OCI-LY7 (cell line): Measurements from ENCODE around the gene TMEM132E.

ENCODE experiments used
- CTCF ChIP-seq: fragments of 200-600 bp; sonication (generic); conservative IDR thresholded peaks from 2 replicates; pipeline ENCODE4 v1.5.1; 2014; ENCODE audit warnings: mild to moderate bottlenecking, antibody characterized with exemption, low read length, moderate library complexity, mixed read lengths
- EZH2phosphoT487 ChIP-seq: fragments of 200-600 bp; sonication (generic); IDR thresholded peaks from 2 replicates; pipeline ENCODE4 v1.6.1; 2018; ENCODE audit warnings: low read depth, borderline replicate concordance, mild to moderate bottlenecking, mixed run types, antibody characterized with exemption, low read length, moderate library complexity, mixed read lengths

GRCh38 chr17:34626121-34626681 lies 46.8 kb downstream of the TMEM132E start:
- TF ChIP-seq CTCF (no peak), EZH2phosphoT487 (no peak)
